K562 (cell line): ENCODE results near the gene PLXND1. TPM values are rescaled to one million over a fixed set of nuclear protein-coding genes. Genes with fewer than 3 reads are reported as not detected.

Source experiments
- ATAC-seq: fragments of 200-7000 bp; cut with Tn5 transposase; 3 replicates; pipeline ENCODE4 v1.9.1; 2020; ENCODE audit warnings: moderate library complexity
- BruUV-seq: library from RNA; stranded (reverse); fragments of 400-500 nt; replicated peaks from 2 replicates; lab custom pipeline; 2021; lab: Mats Ljungman, UMichigan
- CTCF ChIA-PET: fragments of 300-600 bp; formaldehyde crosslinking; extraction: SDS; loops from one replicate; lab custom pipeline; 2021; ENCODE audit warnings: low intra/inter-chr PET ratio; lab: Yijun Ruan, JAX
- POLR2A ChIA-PET: fragments of 300-600, 350-650 bp; sonication (Branson Sonifier 250); formaldehyde crosslinking; extraction: SDS; loops from one replicate; lab custom pipeline; 2021; ENCODE audit warnings: antibody characterized with exemption, inconsistent platforms; lab: Yijun Ruan, JAX
- DNase-seq, 4 experiments: peaks; one replicate each; pipeline versions ENCODE4 v3.0.0 to v3.0.0-alpha.2; 2011 to 2018; ENCODE audit warnings: low spot score in 3 of 4, mixed read lengths in 3 of 4; ENCODE audit errors: extremely low read depth in 1 of 4
- FAIRE-seq: peaks from 2 replicates; lab custom pipeline; 2011; peaks lifted over from hg19 to GRCh38; lab: Jason Lieb, UNC
- H2AFZ ChIP-seq: 2 replicates; pipeline ENCODE4 v1.6.0; 2011; ENCODE audit warnings: low read depth, low read length, control low read depth, inconsistent platforms
- H3K27ac ChIP-seq: fragments of 200-600 bp; 3 replicates; pipeline ENCODE4 v1.8.0; 2011; ENCODE audit warnings: low read depth, mild to moderate bottlenecking, control low read depth, inconsistent platforms, low read length, moderate library complexity, mixed read lengths; ENCODE audit errors: extremely low read depth
- H3K27me3 ChIP-seq, 2 experiments: fragments of 300-600 bp in 1 of 2; 2 replicates in 1 of 2; 3 replicates in 1 of 2; pipeline versions ENCODE4 v1.6.0 to v1.8.0; 2011; ENCODE audit warnings: inconsistent platforms in 2 of 2, low read length in 2 of 2, mild to moderate bottlenecking in 1 of 2, mixed read lengths in 1 of 2, moderate library complexity in 1 of 2; ENCODE audit not compliant: control insufficient read depth in 2 of 2, insufficient read depth in 2 of 2
- H3K36me3 ChIP-seq: fragments of 300-600 bp; 3 replicates; pipeline ENCODE4 v1.8.0; 2011; ENCODE audit warnings: mild to moderate bottlenecking, low read length, inconsistent platforms; ENCODE audit not compliant: control insufficient read depth, insufficient read depth
- H3K4me1 ChIP-seq, 2 experiments: fragments of 200-600 bp in 1 of 2; replicated peaks in 1 of 2; 2 replicates in 1 of 2; 3 replicates in 1 of 2; pipeline versions ENCODE4 v1.5.1 to v1.8.0; 2011; ENCODE audit warnings: inconsistent platforms in 2 of 2, low read length in 2 of 2, mild to moderate bottlenecking in 1 of 2, mixed read lengths in 1 of 2, moderate library complexity in 1 of 2; ENCODE audit not compliant: control insufficient read depth in 2 of 2, insufficient read depth in 2 of 2
- H3K4me2 ChIP-seq: 2 replicates; pipeline ENCODE4 v1.6.1; 2011; ENCODE audit warnings: low read length, control low read depth, inconsistent platforms, mixed read lengths; ENCODE audit not compliant: insufficient read depth
- H3K4me3 ChIP-seq: fragments of 200-600 bp; sonication (generic), shearing (Covaris generic); 2 replicates; pipeline ENCODE4 v1.5.1; 2016; ENCODE audit warnings: control low read depth, inconsistent platforms
- H3K79me2 ChIP-seq: fragments of 200-600 bp; 3 replicates; pipeline ENCODE4 v1.8.0; 2011; ENCODE audit warnings: low read length, inconsistent platforms; ENCODE audit not compliant: control insufficient read depth, insufficient read depth
- H3K9ac ChIP-seq, 2 experiments: 2 replicates each; pipeline versions ENCODE4 v1.6.0 to v1.6.1; 2011; ENCODE audit warnings: low read depth in 2 of 2, low read length in 2 of 2, control low read depth in 1 of 2, inconsistent platforms in 1 of 2, mild to moderate bottlenecking in 1 of 2, mixed read lengths in 1 of 2; ENCODE audit not compliant: insufficient read depth in 1 of 2
- H3K9me1 ChIP-seq: one replicate; pipeline ENCODE4 v1.6.0; 2011; ENCODE audit warnings: inconsistent platforms, mild to moderate bottlenecking, low read length, moderate library complexity; ENCODE audit not compliant: control insufficient read depth, insufficient read depth
- H3K9me3 ChIP-seq: replicated peaks from 2 replicates; pipeline ENCODE4 v1.5.1; 2011; ENCODE audit warnings: low read depth, low read length, inconsistent platforms; ENCODE audit not compliant: control insufficient read depth, insufficient read depth
- H4K20me1 ChIP-seq: replicated peaks from 2 replicates; pipeline ENCODE4 v1.6.1; 2011; ENCODE audit warnings: low read length, inconsistent platforms, mixed read lengths; ENCODE audit not compliant: control insufficient read depth, insufficient read depth
- BCOR ChIP-seq: fragments of 450-650 bp; IDR thresholded peaks from 2 replicates; pipeline ENCODE4 v1.6.1; 2016
- BRD9 ChIP-seq: fragments of 450-650 bp; IDR thresholded peaks from 2 replicates; pipeline ENCODE4 v1.6.1; 2018; ENCODE audit warnings: low read depth; ENCODE audit not compliant: partially characterized antibody
- CSDE1 ChIP-seq, 2 experiments: fragments of 450-650 bp; IDR thresholded peaks; 2 replicates each; pipeline ENCODE4 v1.6.1; 2016; ENCODE audit warnings: mild to moderate bottlenecking in 1 of 2
- DLX4 ChIP-seq: fragments of 250-450 bp; sonication (Bioruptor Pico); IDR thresholded peaks from 2 replicates; pipeline ENCODE4 v1.6.1; 2021; ENCODE audit warnings: mild to moderate bottlenecking
- FOSL1 ChIP-seq: fragments of 200-800 bp; sonication (Bioruptor generic); conservative IDR thresholded peaks from 2 replicates; pipeline ENCODE4 v1.6.1; 2016; ENCODE audit warnings: missing genetic modification characterization, missing compliant biosample characterization
- ILK ChIP-seq: fragments of 450-650 bp; IDR thresholded peaks from 2 replicates; pipeline ENCODE4 v1.6.1; 2016; ENCODE audit warnings: missing genetic modification characterization, low read depth, mild to moderate bottlenecking, missing compliant biosample characterization, moderate library complexity, borderline replicate concordance
- KDM2B ChIP-seq: fragments of 250-450 bp; sonication (Bioruptor Pico); IDR thresholded peaks from 2 replicates; pipeline ENCODE4 v1.8.0; 2021; ENCODE audit warnings: mild to moderate bottlenecking, moderate library complexity
- MXI1 ChIP-seq: IDR thresholded peaks from 2 replicates; pipeline ENCODE4 v1.6.1; 2011; ENCODE audit warnings: low read depth, mild to moderate bottlenecking, improper control_type of control experiment, low read length
- MYNN ChIP-seq, 2 experiments: sonication (generic); formaldehyde crosslinking in 1 of 2; IDR thresholded peaks; 2 replicates each; pipeline versions ENCODE4 v1.5.0 to v1.6.1; 2016 to 2020; ENCODE audit warnings: antibody characterized with exemption in 1 of 2, missing genetic modification reagents in 1 of 2
- NFIC ChIP-seq: fragments of 450-650 bp; IDR thresholded peaks from 2 replicates; pipeline ENCODE4 v1.6.1; 2017; ENCODE audit warnings: mild to moderate bottlenecking, inconsistent platforms
- SP2 ChIP-seq: IDR thresholded peaks from 2 replicates; pipeline ENCODE4 v1.6.1; 2011; ENCODE audit warnings: mild to moderate bottlenecking, low read depth, low read length, moderate library complexity; ENCODE audit not compliant: poor library complexity, severe bottlenecking; ENCODE audit errors: extremely low read depth
- SREBF1 ChIP-seq: fragments of 150-350 bp; IDR thresholded peaks from 2 replicates; pipeline ENCODE4 v1.6.1; 2014; ENCODE audit warnings: antibody characterized with exemption, low read depth, low read length, borderline replicate concordance
- ZNF121 ChIP-seq: sonication (generic); formaldehyde crosslinking; conservative IDR thresholded peaks from 2 replicates; pipeline ENCODE4 v1.8.0; 2022; ENCODE audit warnings: missing genetic modification reagents
- WGBS: fragments of 100-300 bp; shearing (Covaris generic); methylation state at CpG from one replicate; pipeline ENCODE4 v1.1.6; 2016; ENCODE audit warnings: low coverage, mixed read lengths; ENCODE audit not compliant: insufficient coverage; ENCODE audit errors: missing lambda C conversion rate; 5-methylcytosine and 5-hydroxymethylcytosine counted together
- in situ Hi-C: fragments of 300-500 bp; cut with MboI; formaldehyde crosslinking; loops from 4 replicates; pipeline ENCODE4 v1.15.0; 2018; ENCODE audit warnings: inconsistent platforms, mixed read lengths
- intact Hi-C: fragments of 100-400 bp; cut with micrococcal nuclease; formaldehyde crosslinking; loops from 2 replicates; pipeline ENCODE4 v1.14.2; 2022
- polyA plus RNA-seq, 8 experiments: library from polyadenylated mRNA; depleted of rRNA in 4 of 8; stranded (reverse) in 5 of 8; unstranded in 3 of 8; fragments of >200 nt; fragmentation: Nextera tagmentation in 2 of 8; fragmentation: Illumina TruSeq in 1 of 8; extraction: Ambion mirVana in 2 of 8; extraction: Trizol in 1 of 8; gene quantifications; 2 replicates each; pipeline versions ENCODE4 v1.2.1 to v1.2.3, GENCODE V29; 2011 to 2014; ENCODE audit warnings: inconsistent platforms in 1 of 8, missing spikeins in 1 of 8
- total RNA-seq, 7 experiments: library from RNA; depleted of rRNA in 6 of 7; stranded (reverse); fragments of >200 nt in 6 of 7; fragmentation: Illumina TruSeq in 2 of 7; extraction: Trizol in 2 of 7; gene quantifications; 2 replicates each; pipeline versions ENCODE4 v1.2.1 to v1.2.3, GENCODE V29; 2011 to 2021; ENCODE audit warnings: low replicate concordance in 1 of 7

PLXND1 gene
- total and polyA plus RNA-seq, 9 of the 15 experiments (the other 6 are each of a cell fraction or from before 2014, with no cell fraction given): 0.34 to 28.8 (median 14.0) TPM

GRCh38 chr3:129648391-129648790, 41.9 kb upstream of the PLXND1 start:
- BruUV-seq: no TSS peak
- Histone ChIP-seq H3K4me3 (no peak overlapping the region), H2AFZ (no peak overlapping the region), H3K27ac (no peak overlapping the region), H3K9ac (no peak overlapping the region), H4K20me1 (no peaks in the 10 kb centered on the region), H3K9me1 (no peaks in the 10 kb centered on the region), H3K4me1 (no peaks in the 10 kb centered on the region), H3K9me3 (no peaks in the 10 kb centered on the region), H3K79me2 (no peaks in the 10 kb centered on the region), H3K4me2 (no peak overlapping the region), H3K36me3 (0 out of 3 replicates have a peak, but pooled peaks cover 4% of the 10 kb centered on the region), H3K27me3 (no peaks in the 10 kb centered on the region)
- ATAC-seq: no peak
- ChIA-PET POLR2A (no interaction called here), CTCF (interaction anchor here (0.6 to 4.1 kb wide), 2 partner anchors 176 to 211 kb away, joined by 3 to 47 read pairs; no protein-coding TSS in a partner anchor)
- no peak for DNase-seq
- no peak for TF ChIP-seq SREBF1
- TF ChIP-seq MYNN (IDR thresholded peaks at IDR 0.05): no peak
- no peak for TF ChIP-seq MYNN (CRISPR knock-in tag; IDR thresholded peaks at IDR 0.05)
- TF ChIP-seq DLX4 (CRISPR knock-in tag): no peak
- no peak for TF ChIP-seq BRD9
- no peak for TF ChIP-seq MXI1
- TF ChIP-seq CSDE1 (IDR thresholded peaks at IDR 0.05): no peak
- TF ChIP-seq KDM2B (CRISPR knock-in tag): no peak
- TF ChIP-seq NFIC: no peak
- TF ChIP-seq BCOR: no peak
- TF ChIP-seq FOSL1: no peak
- no peak for TF ChIP-seq SP2
- no peak for TF ChIP-seq ILK (tag)
- TF ChIP-seq ZNF121 (CRISPR knock-in tag): no peak
- 45% methylated on average over 3 of the region's 3 CpGs for WGBS
- intact Hi-C loops (no loop called here), in situ Hi-C loops (no loop called here)
- FAIRE-seq: no peak
